GM12801 (cell line): ENCODE measurements around the gene KLLN.

Experiments used
- TF ChIP-seq, protein P1 (sequence below): IDR thresholded peaks from one replicate; pipeline ENCODE4 v1.5.1; 2011; ENCODE audit warnings: control low read depth; ENCODE audit not compliant: insufficient read length; ENCODE audit errors: extremely low read depth

Gene KLLN

DNA sequence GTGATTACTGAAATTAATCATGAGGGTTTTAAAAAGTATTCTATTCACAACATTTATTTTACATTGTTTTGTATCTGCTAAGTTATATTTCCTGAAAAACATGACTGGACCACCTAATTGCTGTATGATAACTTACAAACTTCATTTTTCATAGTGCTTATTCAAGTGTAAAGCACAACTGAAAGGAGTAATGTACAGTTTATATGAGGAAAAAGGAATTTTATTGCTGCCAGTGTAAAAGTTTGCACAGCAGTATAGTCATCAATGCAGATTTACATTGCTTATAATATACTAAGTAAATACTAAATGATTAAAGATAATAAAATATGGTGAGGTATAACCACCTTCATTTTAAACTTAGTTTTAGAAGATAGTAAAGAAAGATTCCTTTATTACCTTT, 4.1 kb upstream of the KLLN start:
- TF ChIP-seq, protein P1, sequence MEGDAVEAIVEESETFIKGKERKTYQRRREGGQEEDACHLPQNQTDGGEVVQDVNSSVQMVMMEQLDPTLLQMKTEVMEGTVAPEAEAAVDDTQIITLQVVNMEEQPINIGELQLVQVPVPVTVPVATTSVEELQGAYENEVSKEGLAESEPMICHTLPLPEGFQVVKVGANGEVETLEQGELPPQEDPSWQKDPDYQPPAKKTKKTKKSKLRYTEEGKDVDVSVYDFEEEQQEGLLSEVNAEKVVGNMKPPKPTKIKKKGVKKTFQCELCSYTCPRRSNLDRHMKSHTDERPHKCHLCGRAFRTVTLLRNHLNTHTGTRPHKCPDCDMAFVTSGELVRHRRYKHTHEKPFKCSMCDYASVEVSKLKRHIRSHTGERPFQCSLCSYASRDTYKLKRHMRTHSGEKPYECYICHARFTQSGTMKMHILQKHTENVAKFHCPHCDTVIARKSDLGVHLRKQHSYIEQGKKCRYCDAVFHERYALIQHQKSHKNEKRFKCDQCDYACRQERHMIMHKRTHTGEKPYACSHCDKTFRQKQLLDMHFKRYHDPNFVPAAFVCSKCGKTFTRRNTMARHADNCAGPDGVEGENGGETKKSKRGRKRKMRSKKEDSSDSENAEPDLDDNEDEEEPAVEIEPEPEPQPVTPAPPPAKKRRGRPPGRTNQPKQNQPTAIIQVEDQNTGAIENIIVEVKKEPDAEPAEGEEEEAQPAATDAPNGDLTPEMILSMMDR, result no peak

DNA sequence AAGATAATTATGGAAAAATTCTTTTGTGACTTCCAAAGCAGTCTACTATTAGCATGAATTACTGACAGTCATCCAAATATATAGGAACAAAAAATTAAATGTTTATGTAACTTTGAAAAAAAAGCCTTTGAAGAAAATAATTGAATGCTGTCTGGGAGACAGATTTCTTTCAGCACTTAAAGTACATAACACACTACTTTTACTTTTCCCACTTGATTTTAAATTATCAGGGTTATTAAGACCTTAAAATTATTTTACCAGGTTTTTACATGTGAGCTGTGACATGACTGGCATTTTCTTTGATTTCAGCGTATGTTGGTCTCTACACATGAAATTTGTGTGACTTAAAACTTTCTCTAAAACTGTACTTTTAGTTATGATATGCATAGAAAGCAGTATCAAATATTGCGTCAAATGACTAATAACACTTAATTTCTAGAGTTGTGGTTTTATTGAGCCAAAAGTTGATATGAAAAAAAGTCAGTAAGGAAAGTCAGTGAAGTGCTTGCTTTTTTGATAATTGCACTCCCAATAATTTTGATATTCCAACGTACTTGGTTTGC, 3.2 kb upstream of the KLLN start:
- TF ChIP-seq, protein P1, result no peak

DNA sequence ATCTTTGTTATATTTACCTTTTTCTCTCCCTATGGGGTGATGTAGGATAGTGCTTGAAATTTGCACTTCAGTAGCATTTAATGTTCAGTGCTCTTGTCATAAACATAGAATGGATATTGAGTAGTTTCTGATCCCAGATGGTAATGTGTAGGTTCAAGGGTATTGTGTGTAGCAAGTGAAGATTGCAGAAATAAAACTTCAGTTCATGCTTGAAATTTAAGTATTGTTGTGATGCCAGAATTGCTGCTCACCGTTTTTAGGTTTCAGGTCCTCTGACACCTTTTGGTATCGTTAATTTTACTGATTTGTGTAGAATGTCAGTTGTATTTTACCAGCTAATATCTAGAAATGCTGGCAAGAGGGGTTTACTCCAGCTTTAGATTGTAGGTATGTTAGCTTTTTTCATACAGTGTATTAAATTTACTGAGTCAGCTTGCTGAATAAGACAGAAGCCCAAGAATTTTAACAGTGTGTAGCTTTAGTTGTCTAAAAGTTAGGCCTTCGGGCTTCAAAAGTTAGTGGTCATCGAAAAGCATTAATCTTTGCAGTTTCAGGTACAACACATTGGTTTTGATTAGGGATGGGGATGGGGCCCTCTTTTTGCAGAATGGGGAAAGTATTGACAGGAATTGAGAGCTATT, 2.0 kb upstream of the KLLN start:
- TF ChIP-seq, protein P1, result no peak

DNA sequence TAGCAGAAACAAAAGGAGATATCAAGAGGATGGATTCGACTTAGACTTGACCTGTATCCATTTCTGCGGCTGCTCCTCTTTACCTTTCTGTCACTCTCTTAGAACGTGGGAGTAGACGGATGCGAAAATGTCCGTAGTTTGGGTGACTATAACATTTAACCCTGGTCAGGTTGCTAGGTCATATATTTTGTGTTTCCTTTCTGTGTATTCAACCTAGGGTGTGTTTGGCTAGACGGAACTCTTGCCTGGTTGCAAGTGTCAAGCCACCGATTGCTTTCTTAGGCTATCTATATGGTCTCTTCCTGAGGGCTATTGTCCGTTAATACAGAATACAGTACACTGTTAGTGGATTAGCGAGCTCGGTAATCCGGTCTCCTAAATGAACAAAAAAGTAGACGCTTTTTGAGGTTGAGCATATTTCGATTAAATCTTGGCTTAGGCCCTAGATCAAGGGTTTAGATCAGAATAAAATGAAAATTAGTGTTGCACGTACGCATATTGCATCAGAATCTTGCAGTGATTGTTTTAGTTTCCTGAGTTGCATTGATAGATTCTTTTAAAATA, 1.2 kb upstream of the KLLN start:
- TF ChIP-seq, protein P1, result no peak

DNA sequence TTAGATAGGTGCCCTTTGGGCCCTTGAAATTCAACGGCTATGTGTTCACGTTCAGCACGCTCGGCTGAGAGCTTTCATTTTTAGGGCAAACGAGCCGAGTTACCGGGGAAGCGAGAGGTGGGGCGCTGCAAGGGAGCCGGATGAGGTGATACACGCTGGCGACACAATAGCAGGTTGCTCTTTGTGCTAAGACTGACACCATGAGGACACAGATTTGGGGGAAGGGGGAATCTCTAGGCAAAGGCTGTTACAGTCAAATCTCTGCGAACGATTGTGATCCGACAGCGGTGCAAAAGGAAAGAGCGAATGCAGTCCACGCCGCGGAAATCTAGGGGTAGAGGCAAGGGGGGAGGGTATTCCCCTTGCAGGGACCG, 667 bp downstream of the KLLN start:
- TF ChIP-seq, protein P1, result no peak

DNA sequence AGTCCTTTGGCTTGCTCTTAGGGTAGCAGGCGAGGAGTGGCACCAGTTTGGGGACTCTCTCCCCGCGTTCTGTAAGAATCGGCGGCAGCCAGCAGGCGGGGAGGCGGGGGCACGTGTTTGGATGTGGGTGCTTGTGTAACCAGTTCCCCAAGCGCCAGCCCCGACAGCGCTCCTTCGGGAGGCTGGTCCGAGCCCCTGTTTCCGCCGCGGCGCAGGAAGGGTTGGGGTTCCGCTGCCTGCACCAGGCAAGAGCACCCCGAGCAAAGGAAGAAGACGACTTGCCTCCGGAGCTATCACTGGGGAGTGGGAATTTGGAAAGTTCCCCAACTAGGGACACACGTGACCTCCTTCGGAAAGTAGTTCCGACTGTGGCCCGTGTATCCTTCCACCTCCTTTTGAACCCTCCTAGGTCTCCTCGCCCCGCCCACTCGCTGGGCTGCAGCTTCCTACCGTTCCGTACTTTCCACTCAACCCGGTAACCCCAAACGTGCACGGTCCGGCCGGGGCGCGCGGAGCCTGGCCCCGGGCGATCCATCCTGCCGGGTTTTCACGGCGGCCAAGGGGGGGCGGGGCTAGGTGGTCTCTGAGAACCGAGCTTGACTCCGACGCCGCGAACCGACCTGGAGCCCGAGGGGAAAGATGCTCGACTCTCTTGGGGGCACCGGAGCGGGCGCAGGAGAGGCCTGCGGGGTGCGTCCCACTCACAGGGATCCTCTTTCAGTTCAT, 1.2 kb downstream of the KLLN start:
- TF ChIP-seq, protein P1, result no peak

DNA sequence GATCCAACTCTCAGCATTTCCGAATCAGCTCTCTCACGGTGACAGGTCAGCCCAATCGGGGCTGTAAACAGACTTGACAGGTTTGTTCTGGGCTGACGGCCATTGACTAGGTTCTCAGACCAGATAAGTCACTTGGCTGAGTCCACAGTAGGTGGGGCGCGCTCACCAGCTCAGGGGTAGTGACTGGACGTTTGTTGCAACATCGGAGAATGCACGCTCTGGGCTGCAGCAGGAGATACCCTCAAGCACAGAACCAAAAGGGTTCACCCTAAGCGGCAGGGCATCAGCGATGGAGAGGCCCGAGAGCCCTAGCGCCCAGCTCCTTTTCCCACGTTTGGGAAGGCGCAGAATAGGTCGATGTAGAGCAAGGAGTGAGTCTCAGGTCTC, 1.8 kb downstream of the KLLN start:
- TF ChIP-seq, protein P1, result no peak
